IMR-90 (cell line): ENCODE results near the gene AIRE. TPM values are rescaled to one million over a fixed set of nuclear protein-coding genes. Genes with fewer than 3 reads are reported as not detected.

Source experiments
- ATAC-seq: fragments of 200-7000 bp; cut with Tn5 transposase; 2 replicates; pipeline ENCODE4 v1.9.1; 2020; ENCODE audit warnings: low read depth, mild to moderate bottlenecking, moderate library complexity
- BruUV-seq: library from RNA; stranded (reverse); fragments of 400-500 nt; replicated peaks from 2 replicates; lab custom pipeline; 2021; lab: Mats Ljungman, UMichigan
- CTCF ChIA-PET: fragments of 300-600 bp; formaldehyde crosslinking; extraction: SDS; loops from one replicate; lab custom pipeline; 2021; ENCODE audit warnings: antibody characterized with exemption; lab: Yijun Ruan, JAX
- POLR2A ChIA-PET: fragments of 300-600 bp; sonication (Branson Sonifier 250); formaldehyde crosslinking; loops from one replicate; lab custom pipeline; 2022; ENCODE audit warnings: antibody characterized with exemption; ENCODE audit not compliant: unreplicated experiment; lab: Charles Lee
- DNase-seq: peaks from one replicate; pipeline ENCODE4 v3.0.0; 2013
- H2AFZ ChIP-seq: replicated peaks from 2 replicates; pipeline ENCODE3; 2013; ENCODE audit warnings: low read length, mild to moderate bottlenecking; ENCODE audit not compliant: poor library complexity
- H2AK5ac ChIP-seq: 2 replicates; pipeline ENCODE4 v1.6.1; 2013; ENCODE audit warnings: low read depth, low read length, inconsistent platforms
- H2AK9ac ChIP-seq: replicated peaks from 2 replicates; pipeline ENCODE3; 2013; ENCODE audit warnings: mild to moderate bottlenecking, low read depth, low read length, moderate library complexity; ENCODE audit not compliant: poor library complexity
- H2BK120ac ChIP-seq: 2 replicates; pipeline ENCODE4 v1.6.1; 2013; ENCODE audit warnings: low read depth, low read length, inconsistent platforms
- H2BK15ac ChIP-seq: 3 replicates; pipeline ENCODE4 v1.6.1; 2013; ENCODE audit warnings: low read depth, low read length, inconsistent platforms
- H2BK20ac ChIP-seq: 2 replicates; pipeline ENCODE4 v1.6.1; 2013; ENCODE audit warnings: low read depth, mild to moderate bottlenecking, inconsistent platforms, low read length, moderate library complexity
- H2BK5ac ChIP-seq: 2 replicates; pipeline ENCODE4 v1.6.1; 2013; ENCODE audit warnings: mild to moderate bottlenecking, low read depth, low read length, inconsistent platforms; ENCODE audit not compliant: poor library complexity, severe bottlenecking
- H3K14ac ChIP-seq: replicated peaks from 2 replicates; pipeline ENCODE4 v1.6.1; 2013; ENCODE audit warnings: low read depth, low read length, inconsistent platforms
- H3K18ac ChIP-seq: 2 replicates; pipeline ENCODE4 v1.6.1; 2013; ENCODE audit warnings: low read depth, low read length, control low read depth
- H3K23ac ChIP-seq: 2 replicates; pipeline ENCODE4 v1.6.1; 2013; ENCODE audit warnings: low read depth, low read length, inconsistent platforms
- H3K27ac ChIP-seq: 2 replicates; pipeline ENCODE4 v1.5.1; 2013; ENCODE audit warnings: mild to moderate bottlenecking, control low read depth, low read length; ENCODE audit not compliant: insufficient read depth
- H3K27me3 ChIP-seq: 2 replicates; pipeline ENCODE4 v1.6.1; 2013; ENCODE audit warnings: low read length; ENCODE audit not compliant: control insufficient read depth, insufficient read depth
- H3K36me3 ChIP-seq: 2 replicates; pipeline ENCODE4 v1.6.1; 2013; ENCODE audit warnings: low read length, mixed read lengths; ENCODE audit not compliant: control insufficient read depth, insufficient read depth
- H3K4ac ChIP-seq: 2 replicates; pipeline ENCODE4 v1.6.1; 2013; ENCODE audit warnings: low read depth, low read length, inconsistent platforms
- H3K4me1 ChIP-seq: 2 replicates; pipeline ENCODE4 v1.6.1; 2013; ENCODE audit warnings: low read length, mixed read lengths; ENCODE audit not compliant: control insufficient read depth, insufficient read depth
- H3K4me2 ChIP-seq: 2 replicates; pipeline ENCODE4 v1.6.1; 2013; ENCODE audit warnings: low read depth, mild to moderate bottlenecking, control low read depth, low read length, moderate library complexity
- H3K4me3 ChIP-seq: 2 replicates; pipeline ENCODE4 v1.5.1; 2013; ENCODE audit warnings: low read depth, mild to moderate bottlenecking, control low read depth, low read length, moderate library complexity; ENCODE audit not compliant: insufficient read depth
- H3K56ac ChIP-seq: 2 replicates; pipeline ENCODE4 v1.6.1; 2013; ENCODE audit warnings: low read length, inconsistent platforms; ENCODE audit not compliant: insufficient read depth; ENCODE audit errors: extremely low read depth
- H3K79me1 ChIP-seq, 2 experiments: 2 replicates each; pipeline ENCODE4 v1.6.1; 2013; ENCODE audit warnings: low read length in 2 of 2, inconsistent platforms in 1 of 2, low read depth in 1 of 2
- H3K9ac ChIP-seq: 2 replicates; pipeline ENCODE4 v1.6.1; 2013; ENCODE audit warnings: low read depth, low read length, control low read depth
- H3K9me1 ChIP-seq: 2 replicates; pipeline ENCODE4 v1.6.1; 2013; ENCODE audit warnings: low read length, inconsistent platforms; ENCODE audit not compliant: insufficient read depth
- H3K9me3 ChIP-seq: 2 replicates; pipeline ENCODE4 v1.6.1; 2013; ENCODE audit warnings: low read length; ENCODE audit not compliant: control insufficient read depth, insufficient read depth
- H4K20me1 ChIP-seq: 2 replicates; pipeline ENCODE4 v1.6.1; 2013; ENCODE audit warnings: low read length, inconsistent platforms; ENCODE audit not compliant: insufficient read depth
- H4K5ac ChIP-seq: 2 replicates; pipeline ENCODE4 v1.6.1; 2013; ENCODE audit warnings: mild to moderate bottlenecking, low read depth, low read length, control low read depth
- H4K8ac ChIP-seq, 2 experiments: 2 replicates each; pipeline ENCODE4 v1.6.1; 2013; ENCODE audit warnings: low read depth in 2 of 2, low read length in 2 of 2, control low read depth in 1 of 2, inconsistent platforms in 1 of 2
- H4K91ac ChIP-seq: 2 replicates; pipeline ENCODE4 v1.6.1; 2013; ENCODE audit warnings: low read depth, low read length, inconsistent platforms; ENCODE audit not compliant: insufficient read depth
- BHLHE40 ChIP-seq: fragments of 150-350 bp; IDR thresholded peaks from 2 replicates; pipeline ENCODE4 v1.6.1; 2016; ENCODE audit warnings: mild to moderate bottlenecking, low read depth, low read length
- CEBPB ChIP-seq: IDR thresholded peaks from 2 replicates; pipeline ENCODE4 v1.6.1; 2012; ENCODE audit warnings: low read depth, low read length, improper control_type of control experiment
- CHD1 ChIP-seq: IDR thresholded peaks from 2 replicates; pipeline ENCODE4 v1.6.1; 2012; ENCODE audit warnings: low read depth, low read length, improper control_type of control experiment
- MAZ ChIP-seq: IDR thresholded peaks from 2 replicates; pipeline ENCODE4 v1.6.1; 2012; ENCODE audit warnings: low read depth, mild to moderate bottlenecking, low read length, improper control_type of control experiment, moderate library complexity, borderline replicate concordance
- MXI1 ChIP-seq: IDR thresholded peaks from 2 replicates; pipeline ENCODE4 v1.6.1; 2012; ENCODE audit warnings: low read depth, mild to moderate bottlenecking, low read length, moderate library complexity, borderline replicate concordance
- NFE2L2 ChIP-seq: fragments of 150-350 bp; IDR thresholded peaks from 2 replicates; pipeline ENCODE4 v1.6.1; 2016; ENCODE audit warnings: low read depth, mild to moderate bottlenecking, low read length
- RAD21 ChIP-seq: IDR thresholded peaks from 2 replicates; pipeline ENCODE4 v1.6.1; 2012; ENCODE audit warnings: low read length, improper control_type of control experiment
- RCOR1 ChIP-seq: IDR thresholded peaks from 2 replicates; pipeline ENCODE4 v1.6.1; 2012; ENCODE audit warnings: mild to moderate bottlenecking, low read length, improper control_type of control experiment; ENCODE audit not compliant: insufficient replicate concordance
- RFX5 ChIP-seq: IDR thresholded peaks from 2 replicates; pipeline ENCODE4 v1.8.0; 2012; ENCODE audit warnings: low read depth, mild to moderate bottlenecking, low read length, moderate library complexity
- SMC3 ChIP-seq: fragments of 150-350 bp; IDR thresholded peaks from 2 replicates; pipeline ENCODE4 v1.6.1; 2016; ENCODE audit warnings: low read depth, mild to moderate bottlenecking, antibody characterized with exemption, low read length, moderate library complexity
- USF2 ChIP-seq: fragments of 150-350 bp; IDR thresholded peaks from 2 replicates; pipeline ENCODE4 v1.6.1; 2017; ENCODE audit warnings: mild to moderate bottlenecking, antibody characterized with exemption, low read length, low read depth
- whole genome bisulfite sequencing, 2 experiments: methylation state at CpG; one replicate each; pipeline versions ENCODE4 v1.1.5 to v1.1.7; 2013; ENCODE audit warnings: missing lambda C conversion rate in 2 of 2; ENCODE audit not compliant: insufficient read length in 1 of 2; ENCODE audit errors: extremely low coverage in 2 of 2; 5-methylcytosine and 5-hydroxymethylcytosine counted together
- dilution Hi-C: fragments of 300-500 bp; cut with HindIII; formaldehyde crosslinking; loops from one replicate; pipeline ENCODE4 v1.14.3; 2018; ENCODE audit warnings: low sequenced_read_pairs; ENCODE audit not compliant: unreplicated experiment
- in situ Hi-C: fragments of 300-500 bp; cut with MboI; formaldehyde crosslinking; loops from 3 replicates; pipeline ENCODE4 v1.14.3; 2019; ENCODE audit warnings: low sequenced_read_pairs, inconsistent platforms, mixed read lengths
- intact Hi-C: fragments of 100-400 bp; cut with micrococcal nuclease; formaldehyde crosslinking; loops from 2 replicates; pipeline ENCODE4 v1.10.0; 2022
- polyA plus RNA-seq, 3 experiments: library from polyadenylated mRNA; depleted of rRNA; stranded (reverse); fragments of >200 nt; gene quantifications; 2 replicates each; pipeline ENCODE4 v1.2.3, GENCODE V29; 2012; ENCODE audit warnings: low replicate concordance in 1 of 3
- total RNA-seq: library from RNA; depleted of rRNA; stranded (reverse); fragments of >200 nt; gene quantifications from 2 replicates; pipeline ENCODE4 v1.2.3, GENCODE V29; 2012
- TF ChIP-seq, protein P1 (sequence below): conservative IDR thresholded peaks from 2 replicates; pipeline ENCODE4 v1.5.1; 2012; ENCODE audit warnings: mild to moderate bottlenecking, low read depth, low read length, improper control_type of control experiment
- TF ChIP-seq, protein P2 (sequence below): fragments of 150-350 bp; IDR thresholded peaks from 2 replicates; pipeline ENCODE4 v1.6.1; 2016; ENCODE audit warnings: low read depth, mild to moderate bottlenecking, low read length, moderate library complexity, borderline replicate concordance

AIRE gene
- total and polyA plus RNA-seq, 2 of the 4 experiments (the other 2 are of a cell fraction): 0.05 TPM; not detected in 1

DNA sequence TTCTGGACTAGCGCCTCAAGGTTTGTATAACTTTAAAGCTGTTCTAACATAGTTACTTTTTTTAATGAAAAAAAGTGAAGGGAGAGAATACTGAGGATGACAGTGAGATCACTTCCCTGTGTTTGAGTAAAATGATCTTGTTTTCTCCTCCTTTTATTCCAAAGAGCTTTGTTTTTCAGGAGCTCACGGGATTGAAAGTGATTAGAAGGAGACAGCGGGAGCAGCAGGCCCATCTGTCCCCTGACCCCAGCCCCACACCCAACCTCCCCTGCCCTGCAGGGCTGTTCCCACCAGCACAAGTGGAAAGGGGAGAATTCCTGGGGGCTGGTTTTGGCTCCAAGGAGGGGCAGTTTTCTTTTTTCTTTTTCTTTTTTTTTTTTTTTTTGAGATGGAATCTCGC lies 21.9 kb upstream of the AIRE start:
- H3K4me1 ChIP-seq: no peaks in the 10 kb centered on the region
- no peak overlapping the region for H4K8ac ChIP-seq
- dilution Hi-C loops (no loop called here), intact Hi-C loops (no loop called here), in situ Hi-C loops (no loop called here)
- H3K79me1 ChIP-seq: no peaks in the 10 kb centered on the region
- no peaks in the 10 kb centered on the region for H4K20me1 ChIP-seq
- H2BK120ac ChIP-seq: no peak overlapping the region
- no peak for ATAC-seq
- no peak overlapping the region for H4K91ac ChIP-seq
- H2BK15ac ChIP-seq: no peak overlapping the region
- no peak overlapping the region for H3K9ac ChIP-seq
- no peak overlapping the region for H2AK9ac ChIP-seq
- BruUV-seq: no TSS peak
- no peak overlapping the region for H3K18ac ChIP-seq
- H4K5ac ChIP-seq: no peak overlapping the region
- no peak overlapping the region for H2BK20ac ChIP-seq
- H3K27me3 ChIP-seq: peaks cover 17% of the 10 kb centered on the region
- H2BK5ac ChIP-seq: no peak overlapping the region
- no peak overlapping the region for H3K56ac ChIP-seq
- TF ChIP-seq SMC3: no peak
- TF ChIP-seq CHD1: no peak
- no peak for TF ChIP-seq RFX5
- no peak for TF ChIP-seq BHLHE40
- TF ChIP-seq, protein P1, sequence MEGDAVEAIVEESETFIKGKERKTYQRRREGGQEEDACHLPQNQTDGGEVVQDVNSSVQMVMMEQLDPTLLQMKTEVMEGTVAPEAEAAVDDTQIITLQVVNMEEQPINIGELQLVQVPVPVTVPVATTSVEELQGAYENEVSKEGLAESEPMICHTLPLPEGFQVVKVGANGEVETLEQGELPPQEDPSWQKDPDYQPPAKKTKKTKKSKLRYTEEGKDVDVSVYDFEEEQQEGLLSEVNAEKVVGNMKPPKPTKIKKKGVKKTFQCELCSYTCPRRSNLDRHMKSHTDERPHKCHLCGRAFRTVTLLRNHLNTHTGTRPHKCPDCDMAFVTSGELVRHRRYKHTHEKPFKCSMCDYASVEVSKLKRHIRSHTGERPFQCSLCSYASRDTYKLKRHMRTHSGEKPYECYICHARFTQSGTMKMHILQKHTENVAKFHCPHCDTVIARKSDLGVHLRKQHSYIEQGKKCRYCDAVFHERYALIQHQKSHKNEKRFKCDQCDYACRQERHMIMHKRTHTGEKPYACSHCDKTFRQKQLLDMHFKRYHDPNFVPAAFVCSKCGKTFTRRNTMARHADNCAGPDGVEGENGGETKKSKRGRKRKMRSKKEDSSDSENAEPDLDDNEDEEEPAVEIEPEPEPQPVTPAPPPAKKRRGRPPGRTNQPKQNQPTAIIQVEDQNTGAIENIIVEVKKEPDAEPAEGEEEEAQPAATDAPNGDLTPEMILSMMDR: no peak
- TF ChIP-seq RCOR1: no peak
- TF ChIP-seq, protein P2, sequence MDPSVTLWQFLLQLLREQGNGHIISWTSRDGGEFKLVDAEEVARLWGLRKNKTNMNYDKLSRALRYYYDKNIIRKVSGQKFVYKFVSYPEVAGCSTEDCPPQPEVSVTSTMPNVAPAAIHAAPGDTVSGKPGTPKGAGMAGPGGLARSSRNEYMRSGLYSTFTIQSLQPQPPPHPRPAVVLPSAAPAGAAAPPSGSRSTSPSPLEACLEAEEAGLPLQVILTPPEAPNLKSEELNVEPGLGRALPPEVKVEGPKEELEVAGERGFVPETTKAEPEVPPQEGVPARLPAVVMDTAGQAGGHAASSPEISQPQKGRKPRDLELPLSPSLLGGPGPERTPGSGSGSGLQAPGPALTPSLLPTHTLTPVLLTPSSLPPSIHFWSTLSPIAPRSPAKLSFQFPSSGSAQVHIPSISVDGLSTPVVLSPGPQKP: no peak
- no peak for TF ChIP-seq RAD21
- TF ChIP-seq MAZ: no peak
- TF ChIP-seq MXI1: no peak
- TF ChIP-seq NFE2L2: no peak
- TF ChIP-seq CEBPB: no peak
- no peak for TF ChIP-seq USF2
- H3K4ac ChIP-seq: no peak overlapping the region
- H3K9me3 ChIP-seq: peaks cover 8% of the 10 kb centered on the region
- H2AFZ ChIP-seq: no peak overlapping the region
- no peaks in the 10 kb centered on the region for H3K9me1 ChIP-seq
- H3K23ac ChIP-seq: no peak overlapping the region
- CTCF ChIA-PET: no interaction called here
- H3K4me2 ChIP-seq: no peak overlapping the region
- no peak overlapping the region for H3K27ac ChIP-seq
- WGBS, 2 experiments: no CpG with 5 or more reads among the region's 4 CpGs
- H3K4me3 ChIP-seq: no peak overlapping the region
- POLR2A ChIA-PET: no interaction called here
- no peaks in the 10 kb centered on the region for H3K36me3 ChIP-seq
- no peak overlapping the region for H2AK5ac ChIP-seq
- no peak for DNase-seq
- no peak overlapping the region for H3K14ac ChIP-seq
